ENCODE results near the gene PIK3CG. TPM values are rescaled to one million over a fixed set of nuclear protein-coding genes. Genes with fewer than 3 reads are reported as not detected.
"Not testable (repeated sequence)": the region's sequence is repeated elsewhere in the genome, so short reads cannot be mapped to it uniquely, and the experiment has no call there.

PIK3CG gene
- total RNA-seq, 2 donors from 2014 or later = 0.11 TPM; not detected in 1

DNA sequence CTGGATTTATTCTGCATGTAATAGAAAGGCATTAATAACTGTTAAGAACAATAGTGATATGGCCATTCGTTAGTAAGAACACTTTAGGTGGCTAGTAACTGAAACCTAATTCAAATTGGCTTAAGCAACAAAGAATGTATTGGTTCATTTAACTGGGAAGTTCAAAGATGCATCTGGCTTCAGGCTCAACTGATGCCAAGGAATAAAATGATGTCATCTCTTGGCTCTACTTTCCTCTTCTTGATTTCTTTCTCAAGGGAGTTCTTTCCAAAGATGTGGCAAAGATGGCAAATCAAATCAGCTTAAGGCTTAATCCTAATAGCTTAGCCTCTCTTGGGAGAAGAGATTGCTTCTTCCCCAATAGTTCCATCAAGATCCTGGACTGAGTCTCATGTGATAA, 51.6 kb downstream of the PIK3CG start:
- Mint-ChIP-seq H3K27me3 (ENCODE audit: insufficient read depth) (peaks cover 30% of the 10 kb centered on the region), H3K4me3 (no peak overlapping the region), H3K27ac (no peak overlapping the region), H3K4me1 (no peaks in the 10 kb centered on the region), H3K36me3 (ENCODE audit: low read depth) (no peaks in the 10 kb centered on the region), H3K9me3 (no peaks in the 10 kb centered on the region)
- Histone ChIP-seq H3K4me1 (ENCODE audit: control insufficient read depth, insufficient read depth, low read length) (no peaks in the 10 kb centered on the region), H3K27ac (ENCODE audit: low read depth, low read length) (no peak overlapping the region), H3K9me3 (ENCODE audit: control insufficient read depth, low read length) (no peaks in the 10 kb centered on the region), H3K4me3 (ENCODE audit: low read length) (no peak overlapping the region), H3K36me3 (ENCODE audit: control insufficient read depth, insufficient read depth, low read length) (no peaks in the 10 kb centered on the region), H3K9ac (ENCODE audit: extremely low read depth, low read length, poor library complexity, severe bottlenecking) (no peak overlapping the region), H3K27me3 (ENCODE audit: control insufficient read depth, insufficient read depth, low read length, poor library complexity, severe bottlenecking) (no peaks in the 10 kb centered on the region)
- no peak for DNase-seq
- WGBS, 2 experiments (ENCODE audit: insufficient coverage in 1 of 2, insufficient read length in 1 of 2) = 85 to 92% methylated on average over 1 of the region's 1 CpG
- TF ChIP-seq, protein P1, sequence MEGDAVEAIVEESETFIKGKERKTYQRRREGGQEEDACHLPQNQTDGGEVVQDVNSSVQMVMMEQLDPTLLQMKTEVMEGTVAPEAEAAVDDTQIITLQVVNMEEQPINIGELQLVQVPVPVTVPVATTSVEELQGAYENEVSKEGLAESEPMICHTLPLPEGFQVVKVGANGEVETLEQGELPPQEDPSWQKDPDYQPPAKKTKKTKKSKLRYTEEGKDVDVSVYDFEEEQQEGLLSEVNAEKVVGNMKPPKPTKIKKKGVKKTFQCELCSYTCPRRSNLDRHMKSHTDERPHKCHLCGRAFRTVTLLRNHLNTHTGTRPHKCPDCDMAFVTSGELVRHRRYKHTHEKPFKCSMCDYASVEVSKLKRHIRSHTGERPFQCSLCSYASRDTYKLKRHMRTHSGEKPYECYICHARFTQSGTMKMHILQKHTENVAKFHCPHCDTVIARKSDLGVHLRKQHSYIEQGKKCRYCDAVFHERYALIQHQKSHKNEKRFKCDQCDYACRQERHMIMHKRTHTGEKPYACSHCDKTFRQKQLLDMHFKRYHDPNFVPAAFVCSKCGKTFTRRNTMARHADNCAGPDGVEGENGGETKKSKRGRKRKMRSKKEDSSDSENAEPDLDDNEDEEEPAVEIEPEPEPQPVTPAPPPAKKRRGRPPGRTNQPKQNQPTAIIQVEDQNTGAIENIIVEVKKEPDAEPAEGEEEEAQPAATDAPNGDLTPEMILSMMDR (conservative IDR thresholded peaks at IDR 0.05) = no peak

DNA sequence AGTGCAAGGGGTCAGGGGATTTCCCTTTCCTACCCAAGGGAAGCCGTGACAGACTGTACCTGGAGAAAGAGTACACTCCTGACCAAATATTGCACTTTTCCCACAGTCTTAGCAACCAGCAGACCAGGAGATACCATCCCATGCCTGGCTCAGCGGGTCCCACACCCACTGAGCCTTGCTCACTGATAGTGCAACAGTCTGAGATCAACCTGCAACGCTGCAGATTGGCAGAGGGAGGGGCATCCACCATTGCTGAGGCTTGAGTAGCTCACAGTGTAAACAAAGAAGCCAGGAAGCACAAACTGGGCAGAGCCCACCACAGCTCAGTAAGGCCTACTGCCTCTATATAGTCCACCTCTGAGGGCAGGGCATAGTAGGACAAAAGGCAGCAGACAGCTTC, 53.9 kb downstream of the PIK3CG start:
- Mint-ChIP-seq H3K27me3 (ENCODE audit: insufficient read depth) (peaks cover 17% of the 10 kb centered on the region), H3K4me3 (no peak overlapping the region), H3K27ac (no peak overlapping the region), H3K4me1 (no peaks in the 10 kb centered on the region), H3K36me3 (ENCODE audit: low read depth) (no peaks in the 10 kb centered on the region), H3K9me3 (peaks cover 4% of the 10 kb centered on the region)
- no peak for DNase-seq
- TF ChIP-seq, protein P1 (conservative IDR thresholded peaks at IDR 0.05) = no peak
- Histone ChIP-seq H3K4me3 (ENCODE audit: low read length) (no peak overlapping the region), H3K4me1 (ENCODE audit: control insufficient read depth, insufficient read depth, low read length) (no peaks in the 10 kb centered on the region), H3K9me3 (ENCODE audit: control insufficient read depth, low read length) (no peaks in the 10 kb centered on the region), H3K27me3 (ENCODE audit: control insufficient read depth, insufficient read depth, low read length, poor library complexity, severe bottlenecking) (no peaks in the 10 kb centered on the region), H3K36me3 (ENCODE audit: control insufficient read depth, insufficient read depth, low read length) (no peaks in the 10 kb centered on the region), H3K9ac (ENCODE audit: extremely low read depth, low read length, poor library complexity, severe bottlenecking) (no peak overlapping the region), H3K27ac (ENCODE audit: low read depth, low read length) (no peak overlapping the region)
- 92 to 95% methylated on average over 2 to 3 of the region's 3 CpGs for WGBS, 2 experiments (ENCODE audit: insufficient coverage in 1 of 2, insufficient read length in 1 of 2)

DNA sequence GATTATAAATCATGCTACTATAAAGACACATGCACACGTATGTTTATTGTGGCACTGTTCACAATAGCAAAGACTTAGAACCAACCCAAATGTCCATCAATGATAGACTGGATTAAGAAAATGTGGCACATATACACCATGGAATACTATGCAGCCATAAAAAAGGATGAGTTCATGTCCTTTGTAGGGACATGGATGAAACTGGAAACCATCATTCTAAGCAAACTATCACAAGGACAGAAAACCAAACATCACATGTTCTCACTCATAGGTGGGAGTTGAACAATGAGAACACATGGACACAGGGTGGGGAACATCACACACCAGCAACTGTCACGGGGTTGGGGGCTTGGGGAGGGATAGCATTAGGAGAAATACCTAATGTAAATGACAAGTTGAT, 59.4 kb downstream of the PIK3CG start:
- H3K4me3 Mint-ChIP-seq; H3K4me1 Mint-ChIP-seq; H3K27me3 Mint-ChIP-seq (ENCODE audit: insufficient read depth); H3K4me3 ChIP-seq (ENCODE audit: low read length); H3K36me3 Mint-ChIP-seq (ENCODE audit: low read depth); H3K27me3 ChIP-seq (ENCODE audit: control insufficient read depth, insufficient read depth, low read length, poor library complexity, severe bottlenecking); H3K27ac ChIP-seq (ENCODE audit: low read depth, low read length); H3K9me3 Mint-ChIP-seq; H3K36me3 ChIP-seq (ENCODE audit: control insufficient read depth, insufficient read depth, low read length); H3K27ac Mint-ChIP-seq; DNase-seq; H3K9ac ChIP-seq (ENCODE audit: extremely low read depth, low read length, poor library complexity, severe bottlenecking); H3K9me3 ChIP-seq (ENCODE audit: control insufficient read depth, low read length); H3K4me1 ChIP-seq (ENCODE audit: control insufficient read depth, insufficient read depth, low read length): not testable (repeated sequence)
- WGBS, 2 experiments (ENCODE audit: insufficient coverage in 1 of 2, insufficient read length in 1 of 2) = 94 to 100% methylated on average over 1 of the region's 2 CpGs

DNA sequence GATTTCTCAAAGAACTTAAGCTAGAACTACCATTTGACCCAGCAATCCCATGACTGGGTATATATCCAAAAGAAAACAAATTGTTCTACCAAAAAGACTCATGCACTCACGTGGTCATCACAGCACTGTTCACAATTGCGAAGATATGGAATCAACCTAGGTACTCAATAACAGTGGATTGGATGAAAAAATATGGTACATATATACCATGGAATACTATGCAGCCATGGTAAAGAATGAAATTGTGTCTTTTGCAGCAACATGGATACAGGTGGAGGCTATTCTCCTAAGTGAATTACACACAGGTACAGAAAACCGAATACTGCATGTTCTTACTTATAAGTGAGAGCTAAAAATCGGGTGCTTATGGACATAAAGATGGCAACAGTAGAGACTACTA, 61.8 kb downstream of the PIK3CG start:
- Mint-ChIP-seq H3K4me1 (no peaks in the 10 kb centered on the region), H3K27me3 (ENCODE audit: insufficient read depth) (peaks cover 2% of the 10 kb centered on the region), H3K4me3 (no peak overlapping the region), H3K27ac (no peak overlapping the region), H3K36me3 (ENCODE audit: low read depth) (no peaks in the 10 kb centered on the region), H3K9me3 (peaks cover 4% of the 10 kb centered on the region)
- H3K36me3 ChIP-seq (ENCODE audit: control insufficient read depth, insufficient read depth, low read length) = no peaks in the 10 kb centered on the region
- no peak overlapping the region for H3K4me3 ChIP-seq (ENCODE audit: low read length)
- H3K9ac ChIP-seq (ENCODE audit: extremely low read depth, low read length, poor library complexity, severe bottlenecking) = no peak overlapping the region
- no peaks in the 10 kb centered on the region for H3K27me3 ChIP-seq (ENCODE audit: control insufficient read depth, insufficient read depth, low read length, poor library complexity, severe bottlenecking)
- TF ChIP-seq, protein P1 (conservative IDR thresholded peaks at IDR 0.05) = no peak
- 76 to 89% methylated on average over 2 to 4 of the region's 4 CpGs for WGBS, 2 experiments (ENCODE audit: insufficient coverage in 1 of 2, insufficient read length in 1 of 2)
- no peaks in the 10 kb centered on the region for H3K9me3 ChIP-seq (ENCODE audit: control insufficient read depth, low read length)
- DNase-seq = no peak
- no peaks in the 10 kb centered on the region for H3K4me1 ChIP-seq (ENCODE audit: control insufficient read depth, insufficient read depth, low read length)
- H3K27ac ChIP-seq (ENCODE audit: low read depth, low read length) = no peak overlapping the region

All from endodermal cell (in vitro differentiated cells).